ENCODE results near the gene DUSP7. TPM values are rescaled to one million over a fixed set of nuclear protein-coding genes. Genes with fewer than 3 reads are reported as not detected.

DUSP7 gene
- total and polyA plus RNA-seq, 9 of the 15 experiments (the other 6 are each of a cell fraction or from before 2014, with no cell fraction given), result 0.45 to 15.8 (median 8.2) TPM

DNA sequence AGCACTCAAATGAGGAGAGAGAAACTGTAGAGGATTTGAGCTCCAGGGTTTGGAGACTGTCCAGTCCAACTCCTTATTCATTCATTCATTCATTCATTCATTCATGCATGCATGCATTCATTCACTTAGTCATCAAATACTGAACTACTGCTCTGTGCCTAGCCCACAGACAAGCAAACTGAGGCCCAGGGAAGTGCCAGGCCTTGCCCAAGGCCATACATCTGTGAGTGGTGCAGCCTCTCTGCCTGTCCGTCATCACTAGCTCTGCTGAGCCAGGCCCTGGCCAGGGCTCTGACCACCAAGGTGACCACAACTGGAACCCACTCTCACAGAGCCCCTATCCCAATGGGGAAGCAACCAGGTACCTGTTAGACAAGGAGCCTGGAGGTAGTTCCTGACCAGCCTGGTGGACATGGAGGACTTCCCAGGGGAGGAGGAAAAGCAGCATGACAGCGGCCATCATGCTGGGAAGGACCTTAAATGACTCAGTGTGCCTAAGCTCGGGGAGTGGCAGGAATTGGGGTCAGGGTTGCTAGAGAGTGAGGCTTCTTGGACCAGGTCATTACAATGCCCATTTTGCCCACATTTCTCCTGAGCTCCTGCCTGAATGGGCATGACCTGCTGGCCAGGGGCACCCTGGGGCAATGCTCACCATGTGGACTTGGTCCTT lies 33.1 kb downstream of the DUSP7 start:
- ATAC-seq, result no peak
- Histone ChIP-seq H3K4me1 (replicated peaks in 1 of 2; ENCODE audit: control insufficient read depth in 2 of 2, insufficient read depth in 2 of 2, low read length in 2 of 2) (peaks cover 25 to 30% of the 10 kb centered on the region in 2 experiments), H3K4me3 (no peak overlapping the region), H3K27me3 (ENCODE audit: control insufficient read depth in 2 of 2, insufficient read depth in 2 of 2, low read length in 2 of 2) (no peaks in the 10 kb centered on the region), H3K27ac (ENCODE audit: extremely low read depth, low read depth, low read length) (no peak overlapping the region), H3K9ac (ENCODE audit: insufficient read depth in 1 of 2, low read depth in 2 of 2, low read length in 2 of 2) (no peak overlapping the region; a peak in 1 of 4 replicates), H2AFZ (ENCODE audit: low read depth, low read length) (no peak overlapping the region), H3K4me2 (ENCODE audit: insufficient read depth, low read length) (no peak overlapping the region), H3K9me1 (ENCODE audit: control insufficient read depth, insufficient read depth, low read length) (no peaks in the 10 kb centered on the region), H3K79me2 (ENCODE audit: control insufficient read depth, insufficient read depth, low read length) (no peaks in the 10 kb centered on the region), H4K20me1 (replicated peaks; ENCODE audit: control insufficient read depth, insufficient read depth, low read length) (no peaks in the 10 kb centered on the region), H3K36me3 (ENCODE audit: control insufficient read depth, insufficient read depth, low read length) (no peaks in the 10 kb centered on the region), H3K9me3 (replicated peaks; ENCODE audit: control insufficient read depth, insufficient read depth, low read depth, low read length) (no peaks in the 10 kb centered on the region)
- no TSS peak for BruUV-seq (replicated peaks)
- intact Hi-C loops (cut with micrococcal nuclease), result no loop called here
- in situ Hi-C loops (cut with MboI), result loop anchor here (25.0 kb wide), 1 partner anchor 364 kb away; no protein-coding TSS in a partner anchor
- 94% methylated on average over 2 of the region's 3 CpGs for WGBS (ENCODE audit: insufficient coverage, low coverage, missing lambda C conversion rate)
- TF ChIP-seq ZNF24 (IDR thresholded peaks at IDR 0.05) (peak; percentile 97), ELF1 (tag; IDR thresholded peaks at IDR 0.05) (no peak), ZFX (CRISPR knock-in tag; IDR thresholded peaks at IDR 0.05) (0 out of 2 replicates have a peak, but pooled peaks have one; percentile 13)
- DNase-seq (ENCODE audit: extremely low read depth in 1 of 4, low spot score in 3 of 4), result no peak
- ChIA-PET CTCF (ENCODE audit: low intra/inter-chr PET ratio) (no interaction called here), POLR2A (no interaction called here)
- no peak for FAIRE-seq

DNA sequence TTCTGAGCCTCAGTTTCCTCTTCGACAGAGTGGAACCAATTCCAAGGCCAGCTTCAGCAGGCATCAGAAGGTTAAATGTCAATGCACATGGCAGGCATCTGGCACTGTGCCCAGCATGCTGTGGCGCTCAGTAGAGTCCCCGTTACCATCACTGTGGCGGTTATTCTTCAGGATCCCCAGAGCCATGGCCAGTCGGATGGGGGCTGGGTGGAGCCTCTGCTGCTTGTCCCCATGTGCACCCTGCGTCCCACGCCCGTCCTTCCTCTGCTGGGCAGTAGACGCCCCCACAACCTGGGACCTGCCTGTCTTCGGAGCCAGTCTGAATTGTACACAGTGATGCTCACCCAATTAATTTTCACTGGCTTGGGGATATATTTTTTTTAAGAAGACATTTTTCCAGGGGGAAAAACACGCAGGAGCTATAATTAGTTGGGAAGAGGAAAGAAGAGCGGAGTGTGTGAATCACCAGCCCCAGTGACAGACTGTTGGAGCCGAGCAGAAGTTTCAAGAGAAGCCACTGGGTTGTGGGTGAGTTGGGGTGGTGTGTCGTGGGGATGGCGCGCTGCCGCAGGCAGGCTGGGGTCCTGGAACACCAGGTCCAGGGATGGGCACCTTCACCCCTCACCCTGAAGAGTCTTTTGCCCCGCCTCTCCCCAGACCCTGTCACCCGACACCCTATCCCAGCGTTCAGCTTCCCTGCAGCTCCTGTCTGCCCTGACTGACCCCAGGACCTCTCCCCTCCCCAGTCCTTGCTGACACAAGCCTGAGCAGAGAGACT lies 33.9 kb downstream of the DUSP7 start:
- no peak overlapping the region for H3K4me2 ChIP-seq (ENCODE audit: insufficient read depth, low read length)
- H3K4me1 ChIP-seq (replicated peaks in 1 of 2; ENCODE audit: control insufficient read depth in 2 of 2, insufficient read depth in 2 of 2, low read length in 2 of 2), result peaks cover 25 to 28% of the 10 kb centered on the region in 2 experiments
- H3K79me2 ChIP-seq (ENCODE audit: control insufficient read depth, insufficient read depth, low read length), result no peaks in the 10 kb centered on the region
- H3K27ac ChIP-seq (ENCODE audit: extremely low read depth, low read depth, low read length), result no peak overlapping the region
- DNase-seq (ENCODE audit: extremely low read depth in 1 of 4, low spot score in 3 of 4), result no peak
- no peaks in the 10 kb centered on the region for H3K27me3 ChIP-seq (ENCODE audit: control insufficient read depth in 2 of 2, insufficient read depth in 2 of 2, low read length in 2 of 2)
- no peak for TF ChIP-seq NR2C2 (CRISPR knock-in tag; IDR thresholded peaks at IDR 0.05)
- no peak for TF ChIP-seq NR2C2 (tag; IDR thresholded peaks at IDR 0.05)
- TF ChIP-seq EGR1 (conservative IDR thresholded peaks at IDR 0.05), result peak; percentile 62
- H2AFZ ChIP-seq (ENCODE audit: low read depth, low read length), result no peak overlapping the region
- intact Hi-C loops (cut with micrococcal nuclease), result no loop called here
- no peak for ATAC-seq
- POLR2A ChIA-PET, result no interaction called here
- H3K4me3 ChIP-seq, result no peak overlapping the region
- CTCF ChIA-PET (ENCODE audit: low intra/inter-chr PET ratio), result no interaction called here
- no peaks in the 10 kb centered on the region for H3K9me1 ChIP-seq (ENCODE audit: control insufficient read depth, insufficient read depth, low read length)
- H3K9ac ChIP-seq (ENCODE audit: insufficient read depth in 1 of 2, low read depth in 2 of 2, low read length in 2 of 2), result peak overlapping the region in 1 of 2 experiments; percentile 65; a peak in 1 of 4 replicates
- H3K36me3 ChIP-seq (ENCODE audit: control insufficient read depth, insufficient read depth, low read length), result no peaks in the 10 kb centered on the region
- no peaks in the 10 kb centered on the region for H3K9me3 ChIP-seq (replicated peaks; ENCODE audit: control insufficient read depth, insufficient read depth, low read depth, low read length)
- 52% methylated on average over 15 of the region's 20 CpGs for WGBS (ENCODE audit: insufficient coverage, low coverage, missing lambda C conversion rate)
- in situ Hi-C loops (cut with MboI), result loop anchor here (25.0 kb wide), 1 partner anchor 365 kb away; no protein-coding TSS in a partner anchor
- H4K20me1 ChIP-seq (replicated peaks; ENCODE audit: control insufficient read depth, insufficient read depth, low read length), result no peaks in the 10 kb centered on the region
- no TSS peak for BruUV-seq (replicated peaks)
- FAIRE-seq, result no peak
